Natural killer cell (primary cell): ENCODE data around the gene STK32C. TPM values are rescaled to one million over a fixed set of nuclear protein-coding genes. Genes with fewer than 3 reads are reported as not detected.

Experiments
- ATAC-seq, 3 donors: fragments of 150-1000 bp in 2 of 3; fragments of 200-7000 bp in 1 of 3; cut with Tn5 transposase; 1 replicate in 1 of 3; 2 replicates in 2 of 3; pipeline ENCODE4 v1.10.0; 2021; ENCODE audit warnings: mild to moderate bottlenecking in 2 of 3, moderate library complexity in 2 of 3
- DNase-seq, 2 donors: peaks; one replicate each; pipeline versions ENCODE4 v3.0.0 to v3.0.0-alpha.2; 2013 to 2021; ENCODE audit warnings: mixed read lengths in 1 of 2
- H3K27ac ChIP-seq: one replicate; pipeline ENCODE4 v1.5.1; 2013; ENCODE audit warnings: mild to moderate bottlenecking, low read length
- H3K27me3 ChIP-seq: one replicate; pipeline ENCODE4 v1.6.1; 2013; ENCODE audit warnings: low read length; ENCODE audit not compliant: control insufficient read depth, insufficient read depth
- H3K36me3 ChIP-seq: one replicate; pipeline ENCODE4 v1.6.1; 2013; ENCODE audit warnings: low read length; ENCODE audit not compliant: control insufficient read depth, insufficient read depth
- H3K4me1 ChIP-seq: one replicate; pipeline ENCODE4 v1.6.1; 2013; ENCODE audit warnings: low read length; ENCODE audit not compliant: control insufficient read depth, insufficient read depth
- H3K4me3 ChIP-seq: one replicate; pipeline ENCODE4 v1.5.1; 2013; ENCODE audit warnings: low read length
- H3K9me3 ChIP-seq: one replicate; pipeline ENCODE4 v1.6.1; 2013; ENCODE audit warnings: low read length; ENCODE audit not compliant: control insufficient read depth, insufficient read depth
- H3K27ac Mint-ChIP-seq, 2 donors: one replicate each; pipeline ENCODE4 v1.8.0; 2022; ENCODE audit warnings: mild to moderate bottlenecking in 2 of 2, mixed read lengths in 2 of 2, moderate library complexity in 1 of 2
- H3K27me3 Mint-ChIP-seq, 2 donors: one replicate each; pipeline ENCODE4 v1.8.0; 2022; ENCODE audit warnings: low read depth in 2 of 2, mixed read lengths in 2 of 2
- H3K36me3 Mint-ChIP-seq: one replicate; pipeline ENCODE4 v1.8.0; 2022; ENCODE audit warnings: mixed read lengths
- H3K4me1 Mint-ChIP-seq, 2 donors: one replicate each; pipeline ENCODE4 v1.8.0; 2022; ENCODE audit warnings: mixed read lengths in 2 of 2
- H3K4me3 Mint-ChIP-seq: one replicate; pipeline ENCODE4 v1.8.0; 2022; ENCODE audit warnings: mild to moderate bottlenecking, moderate library complexity, mixed read lengths
- H3K9me3 Mint-ChIP-seq, 2 donors: one replicate each; pipeline ENCODE4 v1.8.0; 2022; ENCODE audit warnings: mixed read lengths in 2 of 2
- CTCF ChIP-seq: fragments of 200-600 bp; IDR thresholded peaks from one replicate; pipeline ENCODE4 v1.8.0; 2022; ENCODE audit warnings: antibody characterized with exemption
- WGBS: methylation state at CpG from one replicate; pipeline ENCODE4 v1.1.7; 2013; ENCODE audit warnings: missing lambda C conversion rate; ENCODE audit not compliant: insufficient coverage; 5-methylcytosine and 5-hydroxymethylcytosine counted together
- intact Hi-C: fragments of 100-400 bp; cut with micrococcal nuclease; formaldehyde crosslinking; loops from one replicate; pipeline ENCODE4 v1.14.2; 2022
- total RNA-seq, 4 donors: library from RNA; stranded (reverse); fragments of 120-200 nt in 1 of 4; gene quantifications; one replicate each; pipeline versions ENCODE4 v1.2.3 to v1.2.4, GENCODE V29; 2013 to 2022

The STK32C gene
- total RNA-seq, 3 donors from 2014 or later (not counting 1 experiment from before 2014, with no cell fraction given): 12.7 to 22.1 (median 17.9) TPM

- intact Hi-C loops: no loop called here
- peaks cover 8 to 23% of the 10 kb centered on the region in 2 donors for H3K4me1 Mint-ChIP-seq
- no peaks in the 10 kb centered on the region for H3K4me1 ChIP-seq
- no peaks in the 10 kb centered on the region for H3K27me3 ChIP-seq
- H3K4me3 Mint-ChIP-seq: no peak overlapping the region
- no peaks in the 10 kb centered on the region for H3K9me3 Mint-ChIP-seq
- ATAC-seq (no peak), DNase-seq (no peak)
- H3K27ac Mint-ChIP-seq: no peak overlapping the region
- no peaks in the 10 kb centered on the region for H3K9me3 ChIP-seq
- H3K27ac ChIP-seq: no peak overlapping the region
- no peaks in the 10 kb centered on the region for H3K27me3 Mint-ChIP-seq
- WGBS: 91% methylated on average over 43 of the region's 43 CpGs
- H3K36me3 ChIP-seq: no peaks in the 10 kb centered on the region
- H3K4me3 ChIP-seq: no peak overlapping the region
- no peak for TF ChIP-seq CTCF
- H3K36me3 Mint-ChIP-seq: no peaks in the 10 kb centered on the region
Measured at GRCh38 chr10:132279873-132280645, 27.7 kb downstream of the STK32C start.

GRCh38 chr10:132277311-132277741, 30.4 kb downstream of the STK32C start:
- Mint-ChIP-seq H3K4me3 (no peak overlapping the region), H3K9me3 (no peaks in the 10 kb centered on the region), H3K4me1 (peaks cover 8 to 16% of the 10 kb centered on the region in 2 donors), H3K27ac (no peak overlapping the region), H3K36me3 (no peaks in the 10 kb centered on the region), H3K27me3 (no peaks in the 10 kb centered on the region)
- Histone ChIP-seq H3K27me3 (no peaks in the 10 kb centered on the region), H3K9me3 (no peaks in the 10 kb centered on the region), H3K36me3 (no peaks in the 10 kb centered on the region), H3K27ac (no peak overlapping the region), H3K4me3 (no peak overlapping the region), H3K4me1 (no peaks in the 10 kb centered on the region)
- intact Hi-C loops: no loop called here
- 90% methylated on average over 9 of the region's 9 CpGs for WGBS
- TF ChIP-seq CTCF: no peak
- DNase-seq (no peak), ATAC-seq (no peak)

- intact Hi-C loops: no loop called here
- no peaks in the 10 kb centered on the region for H3K36me3 ChIP-seq
- ATAC-seq (no peak), DNase-seq (no peak)
- no peaks in the 10 kb centered on the region for H3K27me3 ChIP-seq
- 85% methylated on average over 7 of the region's 7 CpGs for WGBS
- Mint-ChIP-seq H3K4me3 (no peak overlapping the region), H3K9me3 (no peaks in the 10 kb centered on the region), H3K27ac (no peak overlapping the region), H3K36me3 (no peaks in the 10 kb centered on the region), H3K27me3 (no peaks in the 10 kb centered on the region), H3K4me1 (peaks cover 8 to 16% of the 10 kb centered on the region in 2 donors)
- no peaks in the 10 kb centered on the region for H3K4me1 ChIP-seq
- TF ChIP-seq CTCF: no peak
- no peak overlapping the region for H3K4me3 ChIP-seq
- H3K9me3 ChIP-seq: no peaks in the 10 kb centered on the region
- no peak overlapping the region for H3K27ac ChIP-seq
Measured at GRCh38 chr10:132276706-132277105, 31.0 kb downstream of the STK32C start.
